Stimulated activated CD4-positive, alpha-beta T cell treated with anti-CD3 and anti-CD28 coated beads, TNF-alpha, amount 100 ng/mL, for 4 hours (primary cell): ENCODE measurements around the gene FCRL6.

Source experiments
- DNase-seq, 3 experiments: peaks; one replicate each; pipeline ENCODE4 v3.0.0-alpha.2; 2020; ENCODE audit warnings: low read depth in 3 of 3

FCRL6 gene

DNA sequence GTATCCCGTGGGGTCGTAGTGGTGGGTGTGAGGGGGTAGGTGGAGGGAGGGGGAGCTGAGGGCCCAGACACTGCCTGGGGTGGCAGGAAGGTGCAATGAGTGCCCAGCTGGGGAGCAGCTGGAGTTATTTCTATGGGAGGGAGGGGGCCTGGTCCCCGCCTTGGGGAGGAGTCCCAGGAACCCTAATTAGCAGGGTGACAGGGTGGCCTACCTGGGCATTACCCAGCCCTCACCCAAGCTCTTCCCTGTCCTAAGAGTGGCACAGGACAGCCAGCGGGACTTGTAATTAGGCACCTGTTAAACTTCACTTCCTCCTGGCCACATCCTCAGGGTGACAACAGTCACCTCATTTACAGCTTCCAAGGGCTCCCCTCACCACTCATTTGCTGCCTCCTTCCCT is 60.4 kb downstream of the FCRL6 start, which contains the start of gene VSIG8:
Gene VSIG8 (minus strand): TSS at position 101 of the 400 bp plus-strand sequence. CDS start 136 bp downstream, outside the sequence.
- no peak for DNase-seq

DNA sequence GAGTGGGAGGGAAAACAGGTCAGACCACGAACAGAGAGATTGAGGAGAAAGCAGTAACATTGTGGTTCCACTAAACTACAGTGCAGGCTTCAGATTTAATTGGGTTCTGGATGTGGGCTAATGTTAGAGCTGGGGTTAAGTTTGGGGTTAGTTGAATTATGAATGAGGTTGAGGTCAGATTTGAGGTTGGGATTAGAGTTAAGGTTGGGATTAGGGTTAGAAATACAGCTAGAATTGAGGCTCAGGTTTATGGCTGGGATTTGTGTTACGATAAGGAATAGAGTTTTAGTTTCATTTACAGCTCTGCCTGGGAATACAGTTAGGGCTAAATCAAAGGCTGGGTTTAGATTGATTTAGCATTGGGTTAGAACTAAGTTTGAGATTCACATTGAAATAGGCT is 62.1 kb downstream of the FCRL6 start:
- no peak for DNase-seq
